ENCODE results near the gene TACO1. TPM values are rescaled to one million over a fixed set of nuclear protein-coding genes. Genes with fewer than 3 reads are reported as not detected.

Gene TACO1
- total and polyA plus RNA-seq, 2 of the 8 experiments (the other 6 are each of a cell fraction or from before 2014, with no cell fraction given) = 19.1 to 23.6 TPM

- TF ChIP-seq E2F6 (IDR thresholded peaks at IDR 0.05) = no peak
- no peak for TF ChIP-seq TAF7 (optimal IDR thresholded peaks at IDR 0.05; ENCODE audit: borderline replicate concordance, low read depth, low read length)
- no peak for TF ChIP-seq SP4 (IDR thresholded peaks at IDR 0.05; ENCODE audit: low read length)
- no peak for TF ChIP-seq KDM5A (IDR thresholded peaks at IDR 0.05; ENCODE audit: low read length)
- no peak for TF ChIP-seq SAP30 (IDR thresholded peaks at IDR 0.05; ENCODE audit: insufficient read depth, insufficient replicate concordance, low read length)
- no peak for TF ChIP-seq CHD1 (IDR thresholded peaks at IDR 0.05; ENCODE audit: low read depth, low read length)
- TF ChIP-seq ZNF274 (IDR thresholded peaks at IDR 0.05; ENCODE audit: borderline replicate concordance, extremely low read depth, low read length) = no peak
Measured at GRCh38 chr17:63649813-63650212, 49.1 kb downstream of the TACO1 start (continued).
